Stomach (tissue), 4 donors: Measurements from ENCODE around the gene CXCL1.

Source experiments
- CTCF ChIP-seq, 7 experiments: fragments of 450-650 bp in 4 of 7; fragments of 200-600 bp in 3 of 7; sonication (generic) in 3 of 7; IDR thresholded peaks; one replicate each; pipeline ENCODE4 v1.5.1; 2016 to 2019; ENCODE audit warnings: antibody characterized with exemption in 7 of 7, control low read depth in 2 of 7, mild to moderate bottlenecking in 1 of 7
- POLR2AphosphoS5 ChIP-seq, 3 donors: sonication (generic); formaldehyde crosslinking; IDR thresholded peaks; one replicate each; pipeline ENCODE4 v1.6.1; 2016; ENCODE audit warnings: antibody characterized with exemption in 3 of 3

GRCh38 chr4:73914071-73914470, 44.9 kb downstream of the CXCL1 start:
- no peak for TF ChIP-seq CTCF (IDR thresholded peaks at IDR 0.05)
- TF ChIP-seq POLR2AphosphoS5 (IDR thresholded peaks at IDR 0.05), result no peak
